Hepatocyte (in vitro differentiated cells): ENCODE data around the gene TRIM75. TPM values are rescaled to one million over a fixed set of nuclear protein-coding genes. Genes with fewer than 3 reads are reported as not detected.
"Not testable (repeated sequence)": the region's sequence is repeated elsewhere in the genome, so short reads cannot be mapped to it uniquely, and the experiment has no call there.

Experiments
- DNase-seq: peaks from one replicate; pipeline ENCODE4 v3.0.0-alpha.2; 2016; ENCODE audit warnings: low spot score
- H2AFZ ChIP-seq: fragments of 200-600 bp; sonication (generic); 2 replicates; pipeline ENCODE4 v1.6.0; 2016; ENCODE audit warnings: antibody characterized with exemption, mild to moderate bottlenecking
- H3K27ac ChIP-seq: fragments of 200-600 bp; sonication (generic); 2 replicates; pipeline ENCODE4 v1.5.1; 2016; ENCODE audit warnings: mild to moderate bottlenecking
- H3K27me3 ChIP-seq: fragments of 200-600 bp; sonication (generic); 2 replicates; pipeline ENCODE4 v1.6.1; 2016
- H3K36me3 ChIP-seq: fragments of 200-600 bp; sonication (generic); replicated peaks from 2 replicates; pipeline ENCODE4 v1.5.1; 2016; ENCODE audit warnings: low read depth; ENCODE audit not compliant: insufficient read depth
- H3K4me1 ChIP-seq: fragments of 200-600 bp; sonication (generic); 2 replicates; pipeline ENCODE4 v1.5.1; 2016; ENCODE audit warnings: mild to moderate bottlenecking, moderate library complexity; ENCODE audit not compliant: insufficient read depth
- H3K4me2 ChIP-seq: fragments of 200-600 bp; sonication (generic); 2 replicates; pipeline ENCODE4 v1.6.0; 2016
- H3K4me3 ChIP-seq: fragments of 200-600 bp; sonication (generic); 2 replicates; pipeline ENCODE4 v1.5.1; 2016; ENCODE audit warnings: mild to moderate bottlenecking
- H3K79me2 ChIP-seq: fragments of 200-600 bp; sonication (generic); 2 replicates; pipeline ENCODE4 v1.6.0; 2017; ENCODE audit warnings: mild to moderate bottlenecking
- H3K9me2 ChIP-seq: fragments of 200-600 bp; sonication (generic); replicated peaks from 2 replicates; pipeline ENCODE4 v1.6.0; 2017; ENCODE audit warnings: mild to moderate bottlenecking; ENCODE audit not compliant: insufficient read depth
- H3K9me3 ChIP-seq: fragments of 200-600 bp; sonication (generic); 2 replicates; pipeline ENCODE4 v1.5.1; 2016; ENCODE audit warnings: low read depth, mild to moderate bottlenecking
- H4K20me1 ChIP-seq: fragments of 200-600 bp; sonication (generic); 2 replicates; pipeline ENCODE4 v1.6.0; 2016; ENCODE audit warnings: mild to moderate bottlenecking; ENCODE audit not compliant: insufficient read depth, poor library complexity, severe bottlenecking
- EZH2 ChIP-seq: fragments of 200-600 bp; sonication (generic); IDR thresholded peaks from 2 replicates; pipeline ENCODE4 v1.6.1; 2016; ENCODE audit warnings: antibody characterized with exemption, mild to moderate bottlenecking, borderline replicate concordance
- EZH2phosphoT487 ChIP-seq: fragments of 200-600 bp; sonication (generic); IDR thresholded peaks from one replicate; pipeline ENCODE4 v1.6.1; 2018; ENCODE audit warnings: antibody characterized with exemption, mild to moderate bottlenecking, low read depth, moderate library complexity; ENCODE audit not compliant: unreplicated experiment, severe bottlenecking
- WGBS: methylation state at CpG from one replicate; pipeline ENCODE4 v1.1.6; 2016; ENCODE audit warnings: low lambda C conversion rate; ENCODE audit errors: missing lambda C conversion rate; 5-methylcytosine and 5-hydroxymethylcytosine counted together
- polyA plus RNA-seq: library from polyadenylated mRNA; unstranded; fragments of >200 nt; fragmentation: Nextera tagmentation; extraction: Ambion mirVana; gene quantifications from 2 replicates; pipeline ENCODE4 v1.2.1, GENCODE V29; 2016
- total RNA-seq: library from RNA; depleted of rRNA; stranded (reverse); fragments of >200 nt; gene quantifications from 2 replicates; pipeline ENCODE4 v1.2.3, GENCODE V29; 2014
- TF ChIP-seq, protein P1 (sequence below): fragments of 200-600 bp; sonication (generic); IDR thresholded peaks from 2 replicates; pipeline ENCODE4 v1.5.1; 2016; ENCODE audit warnings: antibody characterized with exemption, mild to moderate bottlenecking; ENCODE audit not compliant: poor library complexity

Gene TRIM75
- total and polyA plus RNA-seq, 2 experiments from 2014 or later: 0.17 TPM; not detected in 1

DNA sequence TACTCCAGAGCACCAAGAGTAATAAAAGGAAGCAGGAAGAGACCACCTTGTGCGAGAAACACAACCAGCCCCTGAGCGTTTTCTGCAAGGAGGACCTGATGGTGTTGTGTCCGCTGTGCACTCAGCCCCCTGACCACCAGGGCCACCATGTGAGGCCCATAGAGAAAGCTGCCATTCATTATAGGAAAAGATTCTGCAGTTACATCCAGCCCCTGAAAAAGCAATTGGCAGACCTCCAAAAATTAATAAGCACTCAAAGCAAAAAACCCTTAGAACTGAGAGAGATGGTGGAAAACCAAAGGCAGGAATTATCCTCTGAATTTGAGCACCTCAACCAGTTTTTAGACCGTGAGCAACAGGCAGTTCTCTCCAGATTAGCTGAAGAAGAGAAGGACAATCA is 5.7 kb downstream of the TRIM75 start:
- H4K20me1 ChIP-seq: no peaks in the 10 kb centered on the region
- no peaks in the 10 kb centered on the region for H3K79me2 ChIP-seq
- no peak overlapping the region for H2AFZ ChIP-seq
- no peaks in the 10 kb centered on the region for H3K4me1 ChIP-seq
- TF ChIP-seq, protein P1, sequence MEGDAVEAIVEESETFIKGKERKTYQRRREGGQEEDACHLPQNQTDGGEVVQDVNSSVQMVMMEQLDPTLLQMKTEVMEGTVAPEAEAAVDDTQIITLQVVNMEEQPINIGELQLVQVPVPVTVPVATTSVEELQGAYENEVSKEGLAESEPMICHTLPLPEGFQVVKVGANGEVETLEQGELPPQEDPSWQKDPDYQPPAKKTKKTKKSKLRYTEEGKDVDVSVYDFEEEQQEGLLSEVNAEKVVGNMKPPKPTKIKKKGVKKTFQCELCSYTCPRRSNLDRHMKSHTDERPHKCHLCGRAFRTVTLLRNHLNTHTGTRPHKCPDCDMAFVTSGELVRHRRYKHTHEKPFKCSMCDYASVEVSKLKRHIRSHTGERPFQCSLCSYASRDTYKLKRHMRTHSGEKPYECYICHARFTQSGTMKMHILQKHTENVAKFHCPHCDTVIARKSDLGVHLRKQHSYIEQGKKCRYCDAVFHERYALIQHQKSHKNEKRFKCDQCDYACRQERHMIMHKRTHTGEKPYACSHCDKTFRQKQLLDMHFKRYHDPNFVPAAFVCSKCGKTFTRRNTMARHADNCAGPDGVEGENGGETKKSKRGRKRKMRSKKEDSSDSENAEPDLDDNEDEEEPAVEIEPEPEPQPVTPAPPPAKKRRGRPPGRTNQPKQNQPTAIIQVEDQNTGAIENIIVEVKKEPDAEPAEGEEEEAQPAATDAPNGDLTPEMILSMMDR: no peak
- no peak for TF ChIP-seq EZH2phosphoT487
- no peak for TF ChIP-seq EZH2
- H3K9me2 ChIP-seq: no peaks in the 10 kb centered on the region
- H3K36me3 ChIP-seq: no peaks in the 10 kb centered on the region
- H3K27ac ChIP-seq: no peak overlapping the region
- WGBS: 85% methylated on average over 4 of the region's 4 CpGs
- no peaks in the 10 kb centered on the region for H3K9me3 ChIP-seq
- H3K4me2 ChIP-seq: no peak overlapping the region
- DNase-seq: no peak
- no peak overlapping the region for H3K4me3 ChIP-seq
- H3K27me3 ChIP-seq: no peaks in the 10 kb centered on the region

DNA sequence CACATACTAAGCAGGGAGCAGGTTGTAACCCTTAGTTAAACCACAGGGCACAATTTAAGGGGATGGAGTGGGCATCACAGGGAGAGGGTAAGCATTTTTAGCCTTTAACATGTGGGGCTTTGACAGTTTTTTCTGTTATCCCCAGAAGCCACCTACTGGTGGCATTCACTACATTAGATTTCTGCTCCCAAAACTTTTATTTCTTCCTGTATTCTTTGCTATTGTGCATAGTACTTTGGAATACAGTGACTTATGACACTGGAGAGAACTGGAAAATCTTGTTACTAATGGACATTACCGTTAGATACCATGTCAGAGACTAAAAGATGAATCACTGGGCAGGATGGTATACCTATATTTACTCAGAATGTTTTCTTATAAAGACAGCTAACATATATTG is 7.3 kb downstream of the TRIM75 start:
- TF ChIP-seq, protein P1: peak; percentile 27
- no peak for TF ChIP-seq EZH2
- H4K20me1 ChIP-seq: no peaks in the 10 kb centered on the region
- 50% methylated on average over 1 of the region's 1 CpG for WGBS

DNA sequence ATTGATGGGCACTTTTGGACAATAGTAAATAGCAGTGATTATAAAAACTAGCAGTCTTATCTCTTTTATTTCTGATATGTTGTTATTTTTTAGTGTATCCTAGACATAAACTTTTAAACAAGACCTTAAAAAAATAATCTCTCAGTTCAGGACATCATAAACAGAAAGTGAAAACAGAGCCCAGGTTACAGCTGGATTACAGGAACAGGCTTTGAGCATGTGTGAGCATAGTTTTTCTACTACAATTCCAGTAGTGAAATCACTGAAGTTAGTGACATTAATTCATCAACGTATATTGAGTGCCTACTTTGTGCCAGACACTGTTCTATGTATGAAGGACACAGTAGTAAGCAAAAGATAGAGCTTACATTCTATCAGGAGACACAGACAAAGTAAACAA is 16.9 kb downstream of the TRIM75 start:
- no peaks in the 10 kb centered on the region for H3K9me3 ChIP-seq

More for the DNA sequence above, 7.3 kb downstream of the TRIM75 start:
- Histone ChIP-seq H3K79me2 (no peaks in the 10 kb centered on the region), H3K4me2 (no peak overlapping the region), H3K27ac (no peak overlapping the region), H3K9me2 (no peaks in the 10 kb centered on the region), H3K36me3 (no peaks in the 10 kb centered on the region), H3K27me3 (no peaks in the 10 kb centered on the region), H3K9me3 (no peaks in the 10 kb centered on the region), H3K4me1 (no peaks in the 10 kb centered on the region), H2AFZ (no peak overlapping the region), H3K4me3 (no peak overlapping the region)
- no peak for DNase-seq

DNA sequence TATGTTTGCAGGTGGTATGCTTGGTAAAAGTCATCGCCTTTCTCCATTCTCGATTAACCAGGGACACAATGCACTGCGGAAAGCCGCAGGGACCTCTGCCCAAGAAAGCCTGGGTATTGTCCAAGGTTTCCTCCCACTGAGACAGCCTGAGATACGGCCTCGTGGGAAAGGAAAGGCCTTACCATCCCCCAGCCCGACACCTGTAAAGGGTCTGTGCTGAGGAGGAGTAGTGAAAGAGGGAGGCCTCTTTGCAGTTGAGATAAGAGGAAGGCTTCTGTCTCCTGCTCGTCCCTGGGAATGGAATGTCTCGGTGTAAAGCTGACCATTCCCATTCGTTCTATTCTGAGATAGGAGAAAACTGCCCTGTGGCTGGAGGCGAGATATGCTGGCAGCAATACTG is 19.7 kb downstream of the TRIM75 start:
- not testable (repeated sequence) for H3K36me3 ChIP-seq, H3K4me3 ChIP-seq, H4K20me1 ChIP-seq, H3K9me3 ChIP-seq, H3K27me3 ChIP-seq, H2AFZ ChIP-seq, H3K79me2 ChIP-seq, DNase-seq, H3K4me1 ChIP-seq, H3K9me2 ChIP-seq
- WGBS: 26% methylated on average over 11 of the region's 11 CpGs
- H3K27ac ChIP-seq: peak overlapping the region; percentile 26
- peak overlapping the region; percentile 61 for H3K4me2 ChIP-seq

More for the DNA sequence above, 16.9 kb downstream of the TRIM75 start:
- Histone ChIP-seq H3K9me2 (no peaks in the 10 kb centered on the region), H3K79me2 (no peaks in the 10 kb centered on the region), H2AFZ (no peak overlapping the region), H4K20me1 (no peaks in the 10 kb centered on the region), H3K4me1 (peaks cover 4% of the 10 kb centered on the region), H3K4me2 (no peak overlapping the region), H3K4me3 (no peak overlapping the region), H3K27me3 (no peaks in the 10 kb centered on the region), H3K36me3 (no peaks in the 10 kb centered on the region), H3K27ac (no peak overlapping the region)
- DNase-seq: no peak
- WGBS: 55% methylated on average over 1 of the region's 1 CpG
- no peak for TF ChIP-seq EZH2
- TF ChIP-seq, protein P1: no peak
- TF ChIP-seq EZH2phosphoT487: no peak
